GM23338 (cell line): ENCODE data around the gene DRICH1. TPM values are rescaled to one million over a fixed set of nuclear protein-coding genes. Genes with fewer than 3 reads are reported as not detected.

ENCODE experiments used
- ATAC-seq: fragments of 200-7000 bp; cut with Tn5 transposase; 3 replicates; pipeline ENCODE4 v1.9.1; 2020
- DNase-seq: peaks from one replicate; pipeline ENCODE4 v3.0.0-alpha.2; 2015; ENCODE audit warnings: low spot score
- H2AFZ ChIP-seq: fragments of 200-600 bp; sonication (generic); 2 replicates; pipeline ENCODE4 v1.8.0; 2016; ENCODE audit warnings: antibody characterized with exemption, mild to moderate bottlenecking, moderate library complexity
- H3F3A ChIP-seq: fragments of 200-600 bp; sonication (generic); replicated peaks from 2 replicates; pipeline ENCODE4 v1.8.0; 2017; ENCODE audit warnings: antibody characterized with exemption, mixed run types, low read depth
- H3K27ac ChIP-seq: fragments of 200-600 bp; sonication (generic); 2 replicates; pipeline ENCODE4 v1.6.1; 2016; ENCODE audit warnings: low read depth
- H3K27me3 ChIP-seq: fragments of 200-600 bp; sonication (generic); 2 replicates; pipeline ENCODE4 v1.8.0; 2016; ENCODE audit warnings: mild to moderate bottlenecking, mixed run types, moderate library complexity; ENCODE audit not compliant: insufficient read depth
- H3K36me3 ChIP-seq: fragments of 200-600 bp; sonication (generic); 2 replicates; pipeline ENCODE4 v1.8.0; 2016; ENCODE audit warnings: mild to moderate bottlenecking; ENCODE audit not compliant: insufficient read depth
- H3K4me1 ChIP-seq: fragments of 200-600 bp; sonication (generic); 2 replicates; pipeline ENCODE4 v1.8.0; 2016; ENCODE audit warnings: mild to moderate bottlenecking, moderate library complexity; ENCODE audit not compliant: insufficient read depth
- H3K4me2 ChIP-seq: fragments of 200-600 bp; sonication (generic); 2 replicates; pipeline ENCODE4 v1.7.1; 2017; ENCODE audit warnings: mixed run types
- H3K4me3 ChIP-seq: fragments of 200-600 bp; sonication (generic); 2 replicates; pipeline ENCODE4 v1.6.1; 2016; ENCODE audit warnings: mixed run types
- H3K79me2 ChIP-seq: fragments of 200-600 bp; sonication (generic); replicated peaks from 2 replicates; pipeline ENCODE4 v1.8.0; 2017; ENCODE audit warnings: mild to moderate bottlenecking; ENCODE audit not compliant: insufficient read depth
- H3K9me2 ChIP-seq: fragments of 200-600 bp; sonication (generic); 2 replicates; pipeline ENCODE4 v1.8.0; 2017; ENCODE audit not compliant: insufficient read depth
- H4K20me1 ChIP-seq: fragments of 200-600 bp; sonication (generic); replicated peaks from 2 replicates; pipeline ENCODE4 v1.8.0; 2017; ENCODE audit warnings: mild to moderate bottlenecking; ENCODE audit not compliant: insufficient read depth
- H3K27ac Mint-ChIP-seq: 2 replicates; pipeline ENCODE4 v1.8.0; 2020; ENCODE audit warnings: inconsistent platforms, mild to moderate bottlenecking, moderate library complexity, mixed read lengths
- H3K27me3 Mint-ChIP-seq: 3 replicates; pipeline ENCODE4 v1.8.0; 2022; ENCODE audit warnings: low read depth, mild to moderate bottlenecking, moderate library complexity, mixed read lengths, inconsistent platforms; ENCODE audit not compliant: insufficient read depth, poor library complexity
- H3K36me3 Mint-ChIP-seq: 3 replicates; pipeline ENCODE4 v1.8.0; 2021; ENCODE audit warnings: low read depth, mild to moderate bottlenecking, inconsistent platforms, moderate library complexity, mixed read lengths
- H3K4me1 Mint-ChIP-seq: 3 replicates; pipeline ENCODE4 v1.8.0; 2020; ENCODE audit warnings: mild to moderate bottlenecking, inconsistent platforms, mixed read lengths
- H3K4me3 Mint-ChIP-seq: 3 replicates; pipeline ENCODE4 v1.8.0; 2021; ENCODE audit warnings: moderate library complexity, mild to moderate bottlenecking, inconsistent platforms, mixed read lengths
- H3K9me3 Mint-ChIP-seq: 3 replicates; pipeline ENCODE4 v1.8.0; 2020; ENCODE audit warnings: moderate library complexity, mild to moderate bottlenecking, inconsistent platforms, mixed read lengths
- EZH2 ChIP-seq: fragments of 200-600 bp; sonication (generic); IDR thresholded peaks from one replicate; pipeline ENCODE4 v1.8.0; 2017; ENCODE audit warnings: antibody characterized with exemption, mild to moderate bottlenecking, low read depth; ENCODE audit not compliant: unreplicated experiment
- NANOG ChIP-seq: IDR thresholded peaks from 2 replicates; pipeline ENCODE4 v1.6.1; 2016; ENCODE audit warnings: antibody characterized with exemption, borderline replicate concordance
- POLR2AphosphoS5 ChIP-seq: IDR thresholded peaks from 2 replicates; pipeline ENCODE4 v1.6.1; 2016; ENCODE audit warnings: antibody characterized with exemption, low read depth
- ZNF331 ChIP-seq: fragments of 250-450 bp; sonication (Bioruptor Pico); IDR thresholded peaks from 2 replicates; pipeline ENCODE4 v1.5.0; 2020; ENCODE audit warnings: low read depth, mild to moderate bottlenecking, moderate library complexity
- ZNF462 ChIP-seq: fragments of 250-450 bp; sonication (Bioruptor Pico); IDR thresholded peaks from 2 replicates; pipeline ENCODE4 v1.5.0; 2020; ENCODE audit warnings: mild to moderate bottlenecking, moderate library complexity
- polyA plus RNA-seq: library from polyadenylated mRNA; unstranded; fragments of >200 nt; fragmentation: Nextera tagmentation; extraction: Ambion mirVana; gene quantifications from 2 replicates; pipeline ENCODE4 v1.2.1, GENCODE V29; 2016
- total RNA-seq: library from RNA; depleted of rRNA; stranded (reverse); fragments of >200 nt; shearing (Covaris generic); gene quantifications from 2 replicates; pipeline ENCODE4 v1.2.3, GENCODE V29; 2014

Gene DRICH1
- total and polyA plus RNA-seq, 2 experiments from 2014 or later, result not detected

GRCh38 chr22:23581260-23581650 lies 50.9 kb downstream of the DRICH1 start (continued):
- TF ChIP-seq ZNF462 (CRISPR knock-in tag) (no peak), ZNF331 (no peak), NANOG (no peak), EZH2 (no peak)

DNA sequence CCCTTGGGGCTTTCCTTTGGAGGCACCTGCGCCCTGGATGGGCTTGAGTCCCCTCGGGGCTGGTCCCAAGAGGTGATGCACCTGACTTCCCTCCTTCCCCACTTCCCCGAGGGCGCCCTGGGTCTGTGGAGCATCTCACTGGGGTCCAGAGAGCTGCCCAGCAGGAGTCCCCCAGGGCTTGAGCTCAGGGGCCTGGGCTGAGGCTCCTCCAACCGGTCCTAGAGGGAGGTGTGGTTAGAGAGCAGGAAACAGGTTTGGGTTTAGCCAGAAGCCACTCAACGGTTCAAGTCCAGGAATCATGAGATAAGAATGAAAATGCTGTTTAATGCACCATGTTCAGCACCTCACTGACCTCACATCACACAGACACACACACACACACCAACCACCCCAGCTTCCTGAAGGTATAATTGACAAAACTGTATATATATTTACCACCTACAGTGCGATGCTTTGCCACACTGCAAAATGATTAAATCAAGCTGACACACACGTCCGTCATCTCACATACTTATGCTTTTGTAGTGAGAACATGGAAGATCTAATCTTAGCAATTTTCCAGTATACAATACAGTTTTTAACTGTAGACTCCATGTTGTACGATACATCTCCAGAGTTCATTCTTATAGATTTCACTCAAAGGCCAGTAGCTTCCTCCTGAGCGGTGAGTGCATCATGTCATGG lies 51.4 kb downstream of the DRICH1 start:
- Mint-ChIP-seq H3K27me3 (peaks cover 12% of the 10 kb centered on the region), H3K9me3 (no peaks in the 10 kb centered on the region; the same call in 2 of the 3 replicates), H3K27ac (no peak overlapping the region), H3K36me3 (no peaks in the 10 kb centered on the region), H3K4me1 (no peaks in the 10 kb centered on the region), H3K4me3 (no peak overlapping the region)
- no peaks in the 10 kb centered on the region for H3K36me3 ChIP-seq
- ATAC-seq (no peak), DNase-seq (no peak)
- H3K4me3 ChIP-seq, result no peak overlapping the region
- no peaks in the 10 kb centered on the region for H3K4me1 ChIP-seq
- no peak for TF ChIP-seq POLR2AphosphoS5
- TF ChIP-seq ZNF462 (CRISPR knock-in tag), result no peak
- no peak overlapping the region for H3K4me2 ChIP-seq
- H3K9me2 ChIP-seq, result no peaks in the 10 kb centered on the region
- no peak overlapping the region for H2AFZ ChIP-seq
- no peaks in the 10 kb centered on the region for H3F3A ChIP-seq
- no peak overlapping the region for H3K27ac ChIP-seq
- no peaks in the 10 kb centered on the region for H3K27me3 ChIP-seq
- H3K79me2 ChIP-seq, result no peaks in the 10 kb centered on the region
- no peaks in the 10 kb centered on the region for H4K20me1 ChIP-seq
